ENCODE results near the gene ATP6V0E1.
"Not testable (repeated sequence)": the region's sequence is repeated elsewhere in the genome, so short reads cannot be mapped to it uniquely, and the experiment has no call there.

Gene ATP6V0E1

DNA sequence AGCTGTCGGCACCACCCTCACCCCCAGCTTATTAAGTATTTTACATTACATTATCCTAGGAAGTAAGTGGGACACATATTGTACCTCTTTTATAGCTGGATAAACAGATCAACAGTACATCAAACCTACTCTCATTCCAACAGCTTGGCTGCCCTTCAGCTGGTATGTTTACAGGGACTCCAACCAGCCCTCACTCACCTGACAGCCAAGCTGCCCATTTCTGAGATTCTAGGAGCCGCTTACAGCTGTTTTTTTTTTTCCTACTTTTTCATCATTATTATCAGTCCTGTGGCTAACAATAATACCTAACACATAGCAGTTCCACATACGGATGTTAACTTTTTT lies 59.2 kb downstream of the ATP6V0E1 start:
- Histone ChIP-seq H3K4me1 (ENCODE audit: insufficient read depth, low read length) (no peaks in the 10 kb centered on the region), H3K9ac (ENCODE audit: low read depth, low read length) (no peak overlapping the region), H3K27me3 (ENCODE audit: insufficient read depth, low read length) (no peaks in the 10 kb centered on the region), H3K4me3 (ENCODE audit: low read length) (no peak overlapping the region), H3K9me3 (ENCODE audit: insufficient read depth, low read depth, low read length) (no peaks in the 10 kb centered on the region; the same call in 1 of the 2 replicates), H3K27ac (ENCODE audit: low read length) (no peak overlapping the region), H3K36me3 (ENCODE audit: insufficient read depth, low read depth, low read length) (no peaks in the 10 kb centered on the region)

DNA sequence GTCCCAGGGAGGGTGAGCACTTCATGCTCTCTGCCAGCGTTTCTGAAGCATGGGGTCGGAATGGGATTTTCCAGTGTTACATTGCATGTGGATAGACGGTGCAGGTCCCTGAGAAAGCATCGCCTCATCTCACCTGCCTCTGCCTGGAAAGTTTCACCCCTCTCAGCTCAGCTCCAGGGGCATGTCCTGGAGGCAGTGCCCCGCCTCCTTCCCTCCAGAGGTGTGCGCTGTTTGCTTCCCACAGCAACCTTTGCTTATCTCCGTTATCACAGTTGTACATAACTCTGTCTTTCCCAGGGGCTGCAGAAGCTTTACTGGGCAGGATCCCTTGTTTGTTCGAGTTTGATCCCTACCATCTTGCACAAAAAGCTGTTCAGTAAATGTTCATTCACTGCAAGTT lies 61.9 kb downstream of the ATP6V0E1 start:
- H3K9ac ChIP-seq (ENCODE audit: low read depth, low read length) = no peak overlapping the region
- no peaks in the 10 kb centered on the region for H3K36me3 ChIP-seq (ENCODE audit: insufficient read depth, low read depth, low read length)
- no peaks in the 10 kb centered on the region for H3K9me3 ChIP-seq (ENCODE audit: insufficient read depth, low read depth, low read length)
- peaks cover 7% of the 10 kb centered on the region; the same call in 1 of the 2 replicates for H3K27me3 ChIP-seq (ENCODE audit: insufficient read depth, low read length)
- no peak overlapping the region for H3K27ac ChIP-seq (ENCODE audit: low read length)
- no peak overlapping the region for H3K4me3 ChIP-seq (ENCODE audit: low read length)
- no peaks in the 10 kb centered on the region for H3K4me1 ChIP-seq (ENCODE audit: insufficient read depth, low read length)

DNA sequence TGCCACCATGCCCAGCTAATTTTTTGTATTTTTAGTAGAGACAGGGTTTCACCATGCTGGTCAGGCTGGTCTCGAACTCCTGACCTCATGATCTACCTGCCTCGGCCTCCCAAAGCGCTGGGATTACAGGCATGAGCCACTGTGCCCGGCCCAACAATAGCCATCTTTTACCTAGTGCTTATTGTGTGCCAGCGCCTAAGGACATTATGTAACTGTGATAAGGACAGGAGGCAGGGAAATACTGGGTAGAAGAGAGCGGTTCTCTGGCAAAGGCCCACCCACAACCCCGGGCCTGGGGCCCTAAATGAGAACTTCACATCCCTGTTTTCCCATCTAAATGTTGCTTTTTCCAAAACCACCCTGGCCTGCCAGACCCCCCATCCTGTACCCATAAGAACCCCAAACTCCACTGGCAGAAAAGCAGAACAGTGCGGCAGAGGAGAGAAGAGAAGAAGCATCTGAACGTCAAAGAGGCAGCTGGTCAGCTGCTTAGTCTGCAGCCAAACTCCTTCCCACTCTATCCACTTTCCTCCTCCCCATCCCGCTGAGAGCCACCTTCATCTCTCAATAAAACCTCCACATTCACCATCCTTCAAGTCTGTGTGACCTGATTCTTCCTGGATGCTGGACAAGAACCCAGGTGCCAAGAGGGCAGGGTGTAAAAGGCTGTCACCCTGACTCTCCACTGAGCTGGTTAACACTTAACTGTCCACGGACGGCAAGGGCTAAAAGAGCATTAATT lies 63.7 kb downstream of the ATP6V0E1 start:
- not testable (repeated sequence) for H3K27ac ChIP-seq (ENCODE audit: low read length); H3K36me3 ChIP-seq (ENCODE audit: insufficient read depth, low read depth, low read length); H3K9me3 ChIP-seq (ENCODE audit: insufficient read depth, low read depth, low read length); H3K9ac ChIP-seq (ENCODE audit: low read depth, low read length); H3K4me1 ChIP-seq (ENCODE audit: insufficient read depth, low read length); H3K4me3 ChIP-seq (ENCODE audit: low read length)
- H3K27me3 ChIP-seq (ENCODE audit: insufficient read depth, low read length) = peaks cover 14% of the 10 kb centered on the region; the same call in 1 of the 2 replicates

GRCh38 chr5:173047838-173048105 lies 64.2 kb downstream of the ATP6V0E1 start:
- Histone ChIP-seq H3K9me3 (ENCODE audit: insufficient read depth, low read depth, low read length) (no peaks in the 10 kb centered on the region), H3K9ac (ENCODE audit: low read depth, low read length) (no peak overlapping the region), H3K27me3 (ENCODE audit: insufficient read depth, low read length) (peaks cover 14% of the 10 kb centered on the region; the same call in 1 of the 2 replicates), H3K4me1 (ENCODE audit: insufficient read depth, low read length) (no peaks in the 10 kb centered on the region), H3K36me3 (ENCODE audit: insufficient read depth, low read depth, low read length) (no peaks in the 10 kb centered on the region), H3K4me3 (ENCODE audit: low read length) (no peak overlapping the region), H3K27ac (ENCODE audit: low read length) (no peak overlapping the region)

GRCh38 chr5:173050791-173051190 lies 67.2 kb downstream of the ATP6V0E1 start:
- Histone ChIP-seq H3K36me3 (ENCODE audit: insufficient read depth, low read depth, low read length) (no peaks in the 10 kb centered on the region), H3K9ac (ENCODE audit: low read depth, low read length) (no peak overlapping the region), H3K27ac (ENCODE audit: low read length) (no peak overlapping the region), H3K27me3 (ENCODE audit: insufficient read depth, low read length) (peaks cover 14% of the 10 kb centered on the region; the same call in 1 of the 2 replicates), H3K4me3 (ENCODE audit: low read length) (no peak overlapping the region), H3K9me3 (ENCODE audit: insufficient read depth, low read depth, low read length) (no peaks in the 10 kb centered on the region), H3K4me1 (ENCODE audit: insufficient read depth, low read length) (no peaks in the 10 kb centered on the region)

- H3K9me3 ChIP-seq (ENCODE audit: insufficient read depth, low read depth, low read length) = no peaks in the 10 kb centered on the region
- H3K27me3 ChIP-seq (ENCODE audit: insufficient read depth, low read length) = peaks cover 14% of the 10 kb centered on the region; the same call in 1 of the 2 replicates
- no peak overlapping the region for H3K4me3 ChIP-seq (ENCODE audit: low read length)
- no peak overlapping the region for H3K9ac ChIP-seq (ENCODE audit: low read depth, low read length)
- no peaks in the 10 kb centered on the region for H3K4me1 ChIP-seq (ENCODE audit: insufficient read depth, low read length)
- H3K36me3 ChIP-seq (ENCODE audit: insufficient read depth, low read depth, low read length) = no peaks in the 10 kb centered on the region
- no peak overlapping the region for H3K27ac ChIP-seq (ENCODE audit: low read length)
Measured at GRCh38 chr5:173051746-173052145, 68.2 kb downstream of the ATP6V0E1 start.

DNA sequence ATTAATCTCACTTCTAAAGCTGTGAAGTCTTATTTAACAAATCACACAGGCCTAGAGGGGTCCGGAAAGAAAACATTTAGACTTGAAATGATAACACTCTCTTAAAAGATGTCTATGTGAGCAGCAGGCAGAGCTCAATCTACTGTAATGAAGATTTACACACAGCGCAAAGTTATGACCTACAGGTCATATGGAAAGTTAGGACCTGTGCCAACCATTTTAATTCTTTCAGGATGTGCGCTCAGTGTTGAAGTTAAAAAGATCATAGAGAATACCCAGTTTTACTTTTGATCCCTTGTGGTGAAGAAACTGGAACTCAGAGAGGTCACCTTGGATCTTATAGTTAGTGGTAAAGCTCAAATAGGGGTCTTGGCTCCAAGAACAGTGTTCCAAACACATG lies 69.5 kb downstream of the ATP6V0E1 start:
- Histone ChIP-seq H3K4me3 (ENCODE audit: low read length) (no peak overlapping the region), H3K27ac (ENCODE audit: low read length) (no peak overlapping the region), H3K9me3 (ENCODE audit: insufficient read depth, low read depth, low read length) (no peaks in the 10 kb centered on the region), H3K4me1 (ENCODE audit: insufficient read depth, low read length) (0 out of 2 replicates have a peak, but pooled peaks cover 1% of the 10 kb centered on the region), H3K36me3 (ENCODE audit: insufficient read depth, low read depth, low read length) (no peaks in the 10 kb centered on the region), H3K9ac (ENCODE audit: low read depth, low read length) (no peak overlapping the region), H3K27me3 (ENCODE audit: insufficient read depth, low read length) (peaks cover 14% of the 10 kb centered on the region; the same call in 1 of the 2 replicates)

- Histone ChIP-seq H3K4me1 (ENCODE audit: insufficient read depth, low read length) (0 out of 2 replicates have a peak, but pooled peaks cover 4% of the 10 kb centered on the region), H3K9ac (ENCODE audit: low read depth, low read length) (peak overlapping the region; percentile 70; the same call in 1 of the 2 replicates), H3K4me3 (ENCODE audit: low read length) (peak overlapping the region; percentile 100), H3K9me3 (ENCODE audit: insufficient read depth, low read depth, low read length) (no peaks in the 10 kb centered on the region), H3K27me3 (ENCODE audit: insufficient read depth, low read length) (peaks cover 10% of the 10 kb centered on the region; the same call in 1 of the 2 replicates), H3K36me3 (ENCODE audit: insufficient read depth, low read depth, low read length) (no peaks in the 10 kb centered on the region), H3K27ac (ENCODE audit: low read length) (no peak overlapping the region)
Measured at GRCh38 chr5:173055042-173055721, 71.6 kb downstream of the ATP6V0E1 start.

GRCh38 chr5:173055722-173055982 lies 72.1 kb downstream of the ATP6V0E1 start:
- Histone ChIP-seq H3K27me3 (ENCODE audit: insufficient read depth, low read length) (peaks cover 5% of the 10 kb centered on the region; the same call in 1 of the 2 replicates), H3K36me3 (ENCODE audit: insufficient read depth, low read depth, low read length) (no peaks in the 10 kb centered on the region), H3K9me3 (ENCODE audit: insufficient read depth, low read depth, low read length) (no peaks in the 10 kb centered on the region), H3K4me1 (ENCODE audit: insufficient read depth, low read length) (0 out of 2 replicates have a peak, but pooled peaks cover 4% of the 10 kb centered on the region), H3K9ac (ENCODE audit: low read depth, low read length) (peak overlapping the region; percentile 70; the same call in 1 of the 2 replicates), H3K4me3 (ENCODE audit: low read length) (peak overlapping the region; percentile 100), H3K27ac (ENCODE audit: low read length) (no peak overlapping the region)

DNA sequence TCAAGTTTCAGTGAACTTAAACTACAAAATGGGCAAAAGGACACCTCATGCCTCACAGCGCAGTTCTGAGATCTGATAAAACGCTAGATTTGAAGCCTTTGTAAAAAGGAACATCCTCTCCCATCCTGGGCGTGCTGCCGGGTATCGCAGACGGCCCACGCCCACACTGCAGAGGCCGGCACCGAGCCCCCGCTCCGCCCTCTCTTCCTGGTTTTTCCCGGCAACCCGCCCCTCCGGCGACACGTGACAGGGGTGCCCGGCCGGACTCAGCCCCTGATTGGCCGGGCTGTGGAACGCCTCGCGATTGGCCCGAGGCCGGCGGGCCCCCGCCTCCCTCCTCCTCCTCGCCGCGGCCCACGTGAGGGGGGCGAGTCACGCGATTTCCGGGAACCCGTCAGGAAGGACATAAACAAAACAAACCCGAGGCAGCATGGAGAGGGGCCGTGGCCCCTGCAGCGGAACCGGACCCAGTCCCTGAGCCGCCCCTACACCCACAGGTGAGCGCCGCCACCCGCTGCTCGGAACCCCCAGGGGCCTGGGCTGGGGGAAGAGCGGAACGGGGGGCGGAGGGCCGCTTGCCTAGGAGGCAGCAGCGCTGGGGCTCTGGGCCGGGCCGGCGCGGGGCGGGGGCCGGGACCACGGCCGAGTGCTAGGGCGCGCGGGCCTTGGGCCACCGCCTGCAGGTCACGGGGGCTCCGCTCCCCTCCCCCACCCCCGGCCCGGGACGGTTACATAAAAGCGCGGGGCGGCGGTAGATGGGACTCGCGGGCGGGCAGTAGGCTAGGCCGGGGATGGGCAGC lies 72.6 kb downstream of the ATP6V0E1 start, which contains the start of gene CREBRF:
Gene CREBRF (plus strand): TSS at position 370 of the 800 bp plus-strand sequence. CDS start 24,424 bp downstream, outside the sequence.
- H3K27me3 ChIP-seq (ENCODE audit: insufficient read depth, low read length) = 0 out of 2 replicates have a peak, but pooled peaks cover 5% of the 10 kb centered on the region
- H3K4me3 ChIP-seq (ENCODE audit: low read length) = peak within 1 kb of the TSS; percentile 100
- H3K36me3 ChIP-seq (ENCODE audit: insufficient read depth, low read depth, low read length) = no peaks in the 10 kb centered on the region
- H3K4me1 ChIP-seq (ENCODE audit: insufficient read depth, low read length) = 0 out of 2 replicates have a peak, but pooled peaks cover 4% of the 10 kb centered on the region
- H3K9ac ChIP-seq (ENCODE audit: low read depth, low read length) = peak within 1 kb of the TSS; percentile 97; the same call in 1 of the 2 replicates
- no peaks in the 10 kb centered on the region for H3K9me3 ChIP-seq (ENCODE audit: insufficient read depth, low read depth, low read length)
- peak within 1 kb of the TSS; percentile 81 for H3K27ac ChIP-seq (ENCODE audit: low read length)

DNA sequence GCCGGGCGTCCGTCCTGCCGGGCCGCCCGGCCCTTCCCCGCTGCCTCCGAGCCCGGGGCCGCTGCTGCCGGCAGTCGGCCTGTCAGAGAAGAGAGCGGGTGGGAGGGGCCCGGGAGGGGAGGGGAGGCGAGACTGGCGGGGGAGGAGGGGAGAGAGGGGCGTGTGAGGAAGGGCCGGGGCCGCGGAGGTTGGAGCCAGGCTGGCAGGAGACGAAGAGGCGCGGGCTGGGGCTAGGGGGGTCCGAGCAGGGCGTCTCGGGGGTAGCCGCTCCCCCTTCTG lies 73.2 kb downstream of the ATP6V0E1 start:
- H3K36me3 ChIP-seq (ENCODE audit: insufficient read depth, low read depth, low read length) = no peaks in the 10 kb centered on the region
- no peak overlapping the region for H3K9ac ChIP-seq (ENCODE audit: low read depth, low read length)
- 0 out of 2 replicates have a peak, but pooled peaks cover under 1% of the 10 kb centered on the region for H3K27me3 ChIP-seq (ENCODE audit: insufficient read depth, low read length)
- H3K9me3 ChIP-seq (ENCODE audit: insufficient read depth, low read depth, low read length) = no peaks in the 10 kb centered on the region
- no peak overlapping the region for H3K27ac ChIP-seq (ENCODE audit: low read length)
- H3K4me3 ChIP-seq (ENCODE audit: low read length) = peak overlapping the region; percentile 100; the same call in 1 of the 2 replicates
- 0 out of 2 replicates have a peak, but pooled peaks cover 4% of the 10 kb centered on the region for H3K4me1 ChIP-seq (ENCODE audit: insufficient read depth, low read length)
